Retinal pigment epithelial cell (primary cell): Measurements from ENCODE around the gene TET2.
A peak's percentile ranks its signal among the peaks of the same experiment; 100 is the strongest.

ENCODE experiments used
- DNase-seq: peaks from one replicate; pipeline ENCODE4 v3.0.0-alpha.2; 2010; ENCODE audit warnings: low read depth
- H3K4me3 ChIP-seq: 2 replicates; pipeline ENCODE4 v1.5.1; 2011; ENCODE audit warnings: mild to moderate bottlenecking, low read length, control low read depth, moderate library complexity
- TF ChIP-seq, protein P1 (sequence below): conservative IDR thresholded peaks from 2 replicates; pipeline ENCODE4 v1.5.1; 2011; ENCODE audit warnings: low read depth, low read length, control low read depth, inconsistent platforms

Gene TET2

DNA sequence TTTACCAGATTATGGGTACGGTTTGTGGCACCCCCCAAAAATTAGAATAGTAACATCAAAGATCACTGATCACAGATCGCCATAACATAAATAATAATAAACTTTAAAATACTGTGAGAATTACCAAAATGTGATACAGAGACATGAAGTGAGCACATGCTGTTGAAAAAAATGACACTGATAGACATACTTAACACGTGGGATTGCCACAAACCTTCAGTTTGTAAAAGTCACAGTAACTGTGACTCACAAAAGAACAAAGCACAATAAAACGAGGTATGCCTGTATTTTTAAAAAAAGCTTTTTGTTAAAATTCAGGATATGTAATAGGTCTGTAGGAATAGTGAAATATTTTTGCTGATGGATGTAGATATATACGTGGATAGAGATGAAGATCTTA is 93.4 kb downstream of the TET2 start:
- no peak overlapping the region for H3K4me3 ChIP-seq
- no peak for DNase-seq
- TF ChIP-seq, protein P1, sequence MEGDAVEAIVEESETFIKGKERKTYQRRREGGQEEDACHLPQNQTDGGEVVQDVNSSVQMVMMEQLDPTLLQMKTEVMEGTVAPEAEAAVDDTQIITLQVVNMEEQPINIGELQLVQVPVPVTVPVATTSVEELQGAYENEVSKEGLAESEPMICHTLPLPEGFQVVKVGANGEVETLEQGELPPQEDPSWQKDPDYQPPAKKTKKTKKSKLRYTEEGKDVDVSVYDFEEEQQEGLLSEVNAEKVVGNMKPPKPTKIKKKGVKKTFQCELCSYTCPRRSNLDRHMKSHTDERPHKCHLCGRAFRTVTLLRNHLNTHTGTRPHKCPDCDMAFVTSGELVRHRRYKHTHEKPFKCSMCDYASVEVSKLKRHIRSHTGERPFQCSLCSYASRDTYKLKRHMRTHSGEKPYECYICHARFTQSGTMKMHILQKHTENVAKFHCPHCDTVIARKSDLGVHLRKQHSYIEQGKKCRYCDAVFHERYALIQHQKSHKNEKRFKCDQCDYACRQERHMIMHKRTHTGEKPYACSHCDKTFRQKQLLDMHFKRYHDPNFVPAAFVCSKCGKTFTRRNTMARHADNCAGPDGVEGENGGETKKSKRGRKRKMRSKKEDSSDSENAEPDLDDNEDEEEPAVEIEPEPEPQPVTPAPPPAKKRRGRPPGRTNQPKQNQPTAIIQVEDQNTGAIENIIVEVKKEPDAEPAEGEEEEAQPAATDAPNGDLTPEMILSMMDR, result no peak

DNA sequence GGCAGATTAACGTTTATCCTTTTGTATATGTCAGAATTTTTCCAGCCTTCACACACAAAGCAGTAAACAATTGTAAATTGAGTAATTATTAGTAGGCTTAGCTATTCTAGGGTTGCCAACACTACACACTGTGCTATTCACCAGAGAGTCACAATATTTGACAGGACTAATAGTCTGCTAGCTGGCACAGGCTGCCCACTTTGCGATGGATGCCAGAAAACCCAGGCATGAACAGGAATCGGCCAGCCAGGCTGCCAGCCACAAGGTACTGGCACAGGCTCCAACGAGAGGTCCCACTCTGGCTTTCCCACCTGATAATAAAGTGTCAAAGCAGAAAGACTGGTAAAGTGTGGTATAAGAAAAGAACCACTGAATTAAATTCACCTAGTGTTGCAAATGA is 94.8 kb downstream of the TET2 start:
- TF ChIP-seq, protein P1, result no peak
- no peak overlapping the region for H3K4me3 ChIP-seq
- no peak for DNase-seq

DNA sequence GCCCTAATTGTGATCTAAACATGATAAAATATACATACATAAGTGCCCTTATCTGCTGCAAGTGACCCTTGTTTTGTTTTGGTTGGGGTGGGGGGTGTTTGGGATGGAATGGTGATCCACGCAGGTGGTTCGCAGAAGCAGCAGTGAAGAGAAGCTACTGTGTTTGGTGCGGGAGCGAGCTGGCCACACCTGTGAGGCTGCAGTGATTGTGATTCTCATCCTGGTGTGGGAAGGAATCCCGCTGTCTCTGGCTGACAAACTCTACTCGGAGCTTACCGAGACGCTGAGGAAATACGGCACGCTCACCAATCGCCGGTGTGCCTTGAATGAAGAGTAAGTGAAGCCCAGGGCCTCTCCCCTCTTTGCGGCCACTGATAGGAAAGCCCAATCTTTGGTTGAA is 96.8 kb downstream of the TET2 start:
- TF ChIP-seq, protein P1, result no peak
- no peak for DNase-seq

DNA sequence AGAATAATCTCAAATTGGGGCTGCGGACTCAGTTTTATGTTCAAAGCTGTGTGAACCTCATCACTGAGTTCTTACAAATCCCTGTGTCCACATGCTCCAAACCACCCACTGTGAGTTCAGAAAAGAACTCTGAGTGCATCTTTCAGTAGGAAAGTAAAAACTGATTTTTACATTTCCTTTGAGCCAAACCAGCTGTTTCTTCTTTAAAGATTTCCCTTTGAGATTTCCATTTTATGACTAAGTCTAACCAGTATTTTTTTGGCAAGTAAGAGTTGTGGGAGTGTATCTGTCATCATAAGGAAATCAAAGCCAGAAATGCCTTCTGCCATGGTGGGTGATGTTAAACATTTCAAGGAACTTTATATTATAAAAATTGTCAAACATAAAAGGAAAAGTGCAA is 100.0 kb downstream of the TET2 start:
- DNase-seq, result no peak
- H3K4me3 ChIP-seq, result no peak overlapping the region
- TF ChIP-seq, protein P1, result no peak

More for the DNA sequence above, 96.8 kb downstream of the TET2 start:
- no peak overlapping the region for H3K4me3 ChIP-seq

GRCh38 chr4:105248613-105249012 is 101.9 kb downstream of the TET2 start:
- TF ChIP-seq, protein P1, result no peak
- DNase-seq, result no peak
- no peak overlapping the region for H3K4me3 ChIP-seq

DNA sequence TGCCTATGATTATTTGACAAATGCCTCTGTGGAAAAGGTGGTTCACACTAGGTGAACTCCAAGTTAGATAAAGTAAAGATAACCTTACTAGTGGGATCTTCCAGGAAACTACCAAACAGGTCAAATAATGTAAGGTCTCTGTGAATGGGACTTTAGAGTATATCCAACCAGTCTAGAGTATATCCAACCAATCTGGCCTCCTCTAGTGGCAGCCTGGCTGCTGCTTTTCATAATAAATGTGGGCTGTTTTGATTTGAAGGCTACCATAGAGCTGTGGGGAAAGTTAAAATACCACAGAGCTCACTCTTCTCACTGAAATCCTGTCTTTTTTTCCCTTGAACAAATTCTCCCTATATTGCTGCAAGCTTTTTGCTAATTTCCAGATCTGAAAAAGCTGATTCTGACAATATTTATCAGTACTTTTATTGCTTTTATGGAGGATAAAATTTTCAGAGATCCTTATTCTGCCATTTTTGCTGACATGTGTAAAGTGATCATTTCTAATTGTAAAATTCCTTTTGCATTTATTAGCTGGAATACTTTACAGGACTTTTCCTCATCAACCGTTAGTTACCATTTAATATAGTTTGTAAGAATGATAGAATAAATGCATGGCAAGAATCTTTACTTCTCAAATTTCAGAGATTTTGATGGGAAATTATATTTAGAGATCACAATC is 111.3 kb downstream of the TET2 start:
- TF ChIP-seq, protein P1, result peak; percentile 36
- no peak overlapping the region for H3K4me3 ChIP-seq
- DNase-seq, result no peak

GRCh38 chr4:105265689-105266088 is 119.0 kb downstream of the TET2 start:
- H3K4me3 ChIP-seq, result no peak overlapping the region
- no peak for DNase-seq
- TF ChIP-seq, protein P1, result no peak
